GM12878 (cell line): ENCODE results near the gene RAB3A. TPM values are rescaled to one million over a fixed set of nuclear protein-coding genes. Genes with fewer than 3 reads are reported as not detected.

ENCODE experiments used
- ATAC-seq: fragments of 200-7000 bp; cut with Tn5 transposase; 3 replicates; pipeline ENCODE4 v1.9.1; 2020; ENCODE audit warnings: mild to moderate bottlenecking, moderate library complexity
- BruUV-seq: library from RNA; stranded (reverse); fragments of 400-500 nt; replicated peaks from 2 replicates; lab custom pipeline; 2021; lab: Mats Ljungman, UMichigan
- CTCF ChIA-PET: fragments of 300-600 bp; sonication (Branson Sonifier 250); formaldehyde crosslinking; extraction: SDS; loops from one replicate; lab custom pipeline; 2021; ENCODE audit warnings: inconsistent platforms; lab: Yijun Ruan, JAX
- POLR2A ChIA-PET: fragments of 350-600 bp; formaldehyde crosslinking; extraction: SDS; loops from one replicate; lab custom pipeline; 2021; ENCODE audit warnings: inconsistent platforms; lab: Charles Lee
- RAD21 ChIA-PET: fragments of 300-600 bp; sonication (Branson Sonifier 250); formaldehyde crosslinking; loops from one replicate; lab custom pipeline; 2023; ENCODE audit warnings: antibody characterized with exemption; ENCODE audit not compliant: unreplicated experiment; lab: Charles Lee
- SMC1A ChIA-PET: fragments of 300-600 bp; sonication (Branson Sonifier 250); formaldehyde crosslinking; loops from one replicate; lab custom pipeline; 2023; ENCODE audit not compliant: unreplicated experiment, uncharacterized antibody; lab: Charles Lee
- DNase-seq: peaks from one replicate; pipeline ENCODE4 v3.0.0-alpha.2; 2011; ENCODE audit warnings: low read depth, low spot score
- FAIRE-seq: peaks from 3 replicates; lab custom pipeline; 2011; peaks lifted over from hg19 to GRCh38; lab: Jason Lieb, UNC
- H2AFZ ChIP-seq: 2 replicates; pipeline ENCODE4 v1.6.0; 2011; ENCODE audit warnings: low read depth, low read length, control low read depth; ENCODE audit not compliant: control insufficient read depth
- H3K27ac ChIP-seq: 2 replicates; pipeline ENCODE4 v1.5.1; 2011; ENCODE audit warnings: control low read depth; ENCODE audit not compliant: control insufficient read depth, insufficient read depth
- H3K27me3 ChIP-seq, 2 experiments: replicated peaks in 1 of 2; 2 replicates each; pipeline versions ENCODE4 v1.6.0 to v1.6.1; 2011; ENCODE audit warnings: low read length in 1 of 2; ENCODE audit not compliant: control insufficient read depth in 2 of 2, insufficient read depth in 2 of 2
- H3K36me3 ChIP-seq, 2 experiments: 2 replicates each; pipeline ENCODE4 v1.5.1; 2011; ENCODE audit warnings: low read length in 1 of 2; ENCODE audit not compliant: control insufficient read depth in 2 of 2, insufficient read depth in 2 of 2
- H3K4me1 ChIP-seq: 2 replicates; pipeline ENCODE4 v1.6.1; 2011; ENCODE audit warnings: mild to moderate bottlenecking, low read length, moderate library complexity, mixed read lengths; ENCODE audit not compliant: control insufficient read depth, insufficient read depth
- H3K4me2 ChIP-seq: 2 replicates; pipeline ENCODE4 v1.6.0; 2011; ENCODE audit warnings: control low read depth; ENCODE audit not compliant: control insufficient read depth, insufficient read depth
- H3K4me3 ChIP-seq: fragments of 200-600 bp; sonication (generic); 2 replicates; pipeline ENCODE4 v1.5.1; 2016
- H3K79me2 ChIP-seq: 2 replicates; pipeline ENCODE4 v1.6.0; 2011; ENCODE audit warnings: low read length; ENCODE audit not compliant: control insufficient read depth, insufficient read depth
- H3K9ac ChIP-seq: 2 replicates; pipeline ENCODE4 v1.8.0; 2011; ENCODE audit warnings: low read length, control low read depth, mixed read lengths; ENCODE audit not compliant: control insufficient read depth, insufficient read depth
- H3K9me3 ChIP-seq: replicated peaks from 3 replicates; pipeline ENCODE4 v1.5.1; 2011; ENCODE audit warnings: mild to moderate bottlenecking, low read length; ENCODE audit not compliant: control insufficient read depth, insufficient read depth
- H4K20me1 ChIP-seq: 2 replicates; pipeline ENCODE4 v1.6.0; 2011; ENCODE audit not compliant: control insufficient read depth, insufficient read depth
- BACH1 ChIP-seq: fragments of 450-650 bp; IDR thresholded peaks from 2 replicates; pipeline ENCODE4 v1.6.1; 2017; ENCODE audit warnings: mild to moderate bottlenecking, borderline replicate concordance
- CEBPB ChIP-seq, 2 experiments: fragments of 150-350 bp in 1 of 2; IDR thresholded peaks; 2 replicates each; pipeline ENCODE4 v1.6.1; 2012 to 2014; ENCODE audit warnings: low read depth in 2 of 2, low read length in 2 of 2, borderline replicate concordance in 1 of 2, inconsistent platforms in 1 of 2
- ESRRA ChIP-seq: IDR thresholded peaks from 2 replicates; pipeline ENCODE4 v1.6.1; 2012; ENCODE audit warnings: mild to moderate bottlenecking, low read length, improper control_type of control experiment
- IKZF2 ChIP-seq, 2 experiments: fragments of 450-650 bp; IDR thresholded peaks; 2 replicates each; pipeline ENCODE4 v1.6.1; 2017; ENCODE audit warnings: mild to moderate bottlenecking in 2 of 2, moderate library complexity in 2 of 2
- KDM1A ChIP-seq: fragments of 200-600 bp; sonication (generic); IDR thresholded peaks from 2 replicates; pipeline ENCODE4 v1.6.1; 2016; ENCODE audit warnings: borderline replicate concordance
- MXI1 ChIP-seq: fragments of 150-350 bp; IDR thresholded peaks from 2 replicates; pipeline ENCODE4 v1.6.1; 2011; ENCODE audit warnings: low read depth, mild to moderate bottlenecking, inconsistent platforms, low read length, improper control_type of control experiment
- NBN ChIP-seq: fragments of 450-650 bp; IDR thresholded peaks from 2 replicates; pipeline ENCODE4 v1.6.1; 2016
- NFIC ChIP-seq: IDR thresholded peaks from 2 replicates; pipeline ENCODE4 v1.6.1; 2012; ENCODE audit warnings: low read depth, mild to moderate bottlenecking, inconsistent platforms, low read length, moderate library complexity
- RELA ChIP-seq: fragments of 450-650 bp; IDR thresholded peaks from 2 replicates; pipeline ENCODE4 v1.8.0; 2014; ENCODE audit warnings: borderline replicate concordance; ENCODE audit not compliant: partially characterized antibody
- SMARCA5 ChIP-seq: fragments of 450-650 bp; IDR thresholded peaks from 2 replicates; pipeline ENCODE4 v1.6.1; 2017; ENCODE audit warnings: mild to moderate bottlenecking
- SREBF1 ChIP-seq: IDR thresholded peaks from 2 replicates; pipeline ENCODE4 v1.6.1; 2012; ENCODE audit warnings: mild to moderate bottlenecking, low read length
- STAT1 ChIP-seq: fragments of 450-650 bp; conservative IDR thresholded peaks from 2 replicates; pipeline ENCODE4 v1.6.1; 2014; ENCODE audit warnings: antibody characterized with exemption, mild to moderate bottlenecking
- TCF3 ChIP-seq: IDR thresholded peaks from 2 replicates; pipeline ENCODE4 v1.6.1; 2012; ENCODE audit warnings: low read depth, mild to moderate bottlenecking, low read length, borderline replicate concordance; ENCODE audit not compliant: insufficient read depth
- YBX1 ChIP-seq: fragments of 450-650 bp; IDR thresholded peaks from 2 replicates; pipeline ENCODE4 v1.6.1; 2016; ENCODE audit warnings: antibody characterized with exemption
- YY1 ChIP-seq: IDR thresholded peaks from 2 replicates; pipeline ENCODE4 v1.6.1; 2011; ENCODE audit warnings: low read depth, mild to moderate bottlenecking, low read length
- WGBS: methylation state at CpG from one replicate; pipeline ENCODE4 v1.1.6; 2016; ENCODE audit warnings: low lambda C conversion rate; ENCODE audit not compliant: insufficient replicate concordance, insufficient coverage; ENCODE audit errors: missing lambda C conversion rate; 5-methylcytosine and 5-hydroxymethylcytosine counted together
- in situ Hi-C: fragments of 300-500 bp; cut with MboI; formaldehyde crosslinking; loops from 9 replicates; pipeline ENCODE4 v1.14.3; 2018; ENCODE audit warnings: mixed read lengths
- intact Hi-C: fragments of 100-400 bp; cut with micrococcal nuclease; formaldehyde crosslinking; loops from one replicate; pipeline ENCODE4 v1.14.2; 2022; ENCODE audit not compliant: unreplicated experiment
- polyA plus RNA-seq, 11 experiments: library from polyadenylated mRNA; depleted of rRNA in 4 of 11; unstranded in 6 of 11; stranded (reverse) in 5 of 11; fragments of >200 nt; fragmentation: Nextera tagmentation in 4 of 11; fragmentation: Illumina TruSeq in 1 of 11; extraction: Ambion mirVana in 4 of 11; extraction: Trizol in 1 of 11; gene quantifications; 1 replicate in 1 of 11; 2 replicates in 10 of 11; pipeline versions ENCODE4 v1.2.1 to v1.2.3, GENCODE V29; 2011 to 2016; ENCODE audit warnings: inconsistent platforms in 2 of 11, missing spikeins in 2 of 11, low read depth in 1 of 11
- total RNA-seq, 4 experiments: library from RNA; depleted of rRNA in 3 of 4; stranded (reverse); fragments of >200 nt in 3 of 4; fragmentation: Illumina TruSeq in 1 of 4; extraction: Trizol in 1 of 4; gene quantifications; 2 replicates each; pipeline versions ENCODE4 v1.2.1 to v1.2.3, GENCODE V29; 2013 to 2021
- TF ChIP-seq, protein P1 (sequence below): fragments of 450-650 bp; IDR thresholded peaks from 2 replicates; pipeline ENCODE4 v1.6.1; 2017; ENCODE audit warnings: low read depth, mild to moderate bottlenecking, moderate library complexity
- TF ChIP-seq, protein P2 (sequence below): IDR thresholded peaks from 2 replicates; pipeline ENCODE4 v1.6.1; 2011; ENCODE audit warnings: borderline replicate concordance, low read depth, mild to moderate bottlenecking, moderate library complexity, low read length; ENCODE audit not compliant: insufficient read depth, poor library complexity, severe bottlenecking

Gene RAB3A
- total and polyA plus RNA-seq, 10 of the 15 experiments (the other 5 are each of a cell fraction or from before 2014, with no cell fraction given), result 0.07 to 3.5 (median 1.2) TPM; not detected in 1

DNA sequence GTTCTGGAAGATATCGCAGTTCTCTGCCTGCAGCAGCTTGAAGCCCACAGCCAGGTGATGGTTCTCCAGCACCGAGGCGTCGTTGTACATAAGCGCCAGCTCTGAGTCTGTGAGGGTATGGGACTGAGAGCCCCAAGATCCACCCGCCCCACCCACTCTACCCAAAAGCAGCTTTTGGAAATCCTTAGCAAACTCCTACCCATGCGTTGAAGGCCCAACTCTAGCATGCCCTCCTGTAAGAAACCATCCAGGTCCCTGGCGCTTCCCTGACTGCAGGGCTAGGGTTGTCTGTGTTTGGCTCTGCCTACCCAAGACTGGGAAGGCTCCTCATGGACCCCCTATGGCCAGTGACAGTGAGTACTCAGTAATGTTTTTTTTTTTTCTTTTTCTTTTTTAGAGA is 12.9 kb upstream of the RAB3A start:
- H2AFZ ChIP-seq, result no peak overlapping the region
- ChIA-PET CTCF (interaction anchor here (0.9 kb wide), 1 partner anchor 35 kb away, joined by 5 read pairs; no protein-coding TSS in a partner anchor), SMC1A (no interaction called here), RAD21 (interaction anchor here (0.7 kb wide), 1 partner anchor 37 kb away, joined by 3 read pairs; no protein-coding TSS in a partner anchor), POLR2A (interaction anchor here (0.5 to 0.6 kb wide), 2 partner anchors 29 to 161 kb away, joined by 4 read pairs; no protein-coding TSS in a partner anchor)
- H3K4me3 ChIP-seq, result no peak overlapping the region
- TF ChIP-seq, protein P1, sequence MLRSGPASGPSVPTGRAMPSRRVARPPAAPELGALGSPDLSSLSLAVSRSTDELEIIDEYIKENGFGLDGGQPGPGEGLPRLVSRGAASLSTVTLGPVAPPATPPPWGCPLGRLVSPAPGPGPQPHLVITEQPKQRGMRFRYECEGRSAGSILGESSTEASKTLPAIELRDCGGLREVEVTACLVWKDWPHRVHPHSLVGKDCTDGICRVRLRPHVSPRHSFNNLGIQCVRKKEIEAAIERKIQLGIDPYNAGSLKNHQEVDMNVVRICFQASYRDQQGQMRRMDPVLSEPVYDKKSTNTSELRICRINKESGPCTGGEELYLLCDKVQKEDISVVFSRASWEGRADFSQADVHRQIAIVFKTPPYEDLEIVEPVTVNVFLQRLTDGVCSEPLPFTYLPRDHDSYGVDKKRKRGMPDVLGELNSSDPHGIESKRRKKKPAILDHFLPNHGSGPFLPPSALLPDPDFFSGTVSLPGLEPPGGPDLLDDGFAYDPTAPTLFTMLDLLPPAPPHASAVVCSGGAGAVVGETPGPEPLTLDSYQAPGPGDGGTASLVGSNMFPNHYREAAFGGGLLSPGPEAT, result no peak
- TF ChIP-seq NBN, result no peak
- TF ChIP-seq CEBPB (IDR thresholded peaks at IDR 0.05; ENCODE audit: borderline replicate concordance in 1 of 2, low read depth in 2 of 2, low read length in 2 of 2), result no peak
- no peak for TF ChIP-seq BACH1
- TF ChIP-seq ESRRA, result no peak
- no peak for TF ChIP-seq TCF3
- TF ChIP-seq YY1, result no peak
- no peak for TF ChIP-seq STAT1
- no peak for TF ChIP-seq SMARCA5
- TF ChIP-seq, protein P2, sequence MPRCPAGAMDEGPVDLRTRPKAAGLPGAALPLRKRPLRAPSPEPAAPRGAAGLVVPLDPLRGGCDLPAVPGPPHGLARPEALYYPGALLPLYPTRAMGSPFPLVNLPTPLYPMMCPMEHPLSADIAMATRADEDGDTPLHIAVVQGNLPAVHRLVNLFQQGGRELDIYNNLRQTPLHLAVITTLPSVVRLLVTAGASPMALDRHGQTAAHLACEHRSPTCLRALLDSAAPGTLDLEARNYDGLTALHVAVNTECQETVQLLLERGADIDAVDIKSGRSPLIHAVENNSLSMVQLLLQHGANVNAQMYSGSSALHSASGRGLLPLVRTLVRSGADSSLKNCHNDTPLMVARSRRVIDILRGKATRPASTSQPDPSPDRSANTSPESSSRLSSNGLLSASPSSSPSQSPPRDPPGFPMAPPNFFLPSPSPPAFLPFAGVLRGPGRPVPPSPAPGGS, result no peak
- no peak for TF ChIP-seq MXI1
- TF ChIP-seq RELA, result no peak
- TF ChIP-seq KDM1A, result no peak
- TF ChIP-seq YBX1, result no peak
- no peak for TF ChIP-seq IKZF2 (IDR thresholded peaks at IDR 0.05)
- no peak for TF ChIP-seq NFIC
- TF ChIP-seq SREBF1, result no peak
- H3K9ac ChIP-seq, result no peak overlapping the region
- DNase-seq (no peak), FAIRE-seq (no peak), ATAC-seq (no peak)
- no peak overlapping the region for H3K27ac ChIP-seq
- no peaks in the 10 kb centered on the region for H3K9me3 ChIP-seq
- BruUV-seq, result no TSS peak
- H3K4me2 ChIP-seq, result no peak overlapping the region
- no peaks in the 10 kb centered on the region for H3K4me1 ChIP-seq
- intact Hi-C loops, result no loop called here
- in situ Hi-C loops, result no loop called here
- H3K79me2 ChIP-seq, result no peaks in the 10 kb centered on the region
- H3K36me3 ChIP-seq, result no peaks in the 10 kb centered on the region
- H4K20me1 ChIP-seq, result no peaks in the 10 kb centered on the region
- peaks cover 0 to 4% of the 10 kb centered on the region in 2 experiments; a peak in 2 of 4 replicates for H3K27me3 ChIP-seq
- 84% methylated on average over 8 of the region's 8 CpGs for WGBS
